Measurements from ENCODE around the gene MEG3. TPM values are rescaled to one million over a fixed set of nuclear protein-coding genes. Genes with fewer than 3 reads are reported as not detected.

Gene MEG3
- total RNA-seq, 4 donors from 2014 or later: 101 to 177 (median 167) TPM

DNA sequence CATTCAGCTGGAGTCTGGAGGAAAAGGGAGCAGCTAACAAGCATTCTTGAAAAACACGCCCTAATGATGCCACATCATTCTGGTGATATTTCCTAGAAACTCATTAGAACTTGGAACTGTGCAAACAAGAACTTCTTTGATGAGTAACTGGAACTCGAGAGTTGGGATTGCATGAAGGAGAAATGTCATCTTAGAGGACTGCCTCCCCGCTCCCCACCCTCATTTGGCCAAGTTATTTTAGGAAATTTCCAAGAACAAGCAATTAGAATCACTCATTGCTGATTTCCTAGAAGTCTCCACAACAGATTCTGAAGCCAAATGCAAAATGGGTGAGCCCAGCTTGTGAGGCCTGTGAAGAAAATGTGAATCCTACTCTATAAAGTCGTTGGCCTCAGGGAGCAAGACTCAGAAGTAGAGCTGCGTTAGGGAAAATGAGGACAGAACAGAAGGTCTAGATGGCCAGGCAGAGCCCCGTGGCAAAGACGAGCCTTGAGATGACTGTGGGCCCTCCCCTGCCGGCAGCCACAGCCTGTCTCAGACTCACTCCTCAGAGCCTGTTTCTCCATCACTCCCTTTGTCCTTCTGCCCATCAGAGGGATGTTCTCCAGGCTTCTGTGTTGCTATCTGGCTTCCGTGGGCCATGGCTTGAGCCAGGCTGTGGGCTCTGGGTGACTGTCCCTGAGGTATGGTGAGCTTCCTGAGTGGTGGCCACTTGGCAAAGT, 39.2 kb downstream of the MEG3 start:
- peaks cover 0 to 15% (median 0%) of the 10 kb centered on the region in 4 donors for H3K4me1 ChIP-seq
- no peaks in the 10 kb centered on the region for H3K9me3 ChIP-seq
- H3K4me3 ChIP-seq: no peak overlapping the region
- no peak for DNase-seq (ENCODE audit: low spot score in 2 of 2)
- TF ChIP-seq CTCF (IDR thresholded peaks at IDR 0.05) (no peak), POLR2A (IDR thresholded peaks at IDR 0.05) (no peak), EP300 (IDR thresholded peaks at IDR 0.05) (no peak)
- H3K36me3 ChIP-seq: no peaks in the 10 kb centered on the region
- no peak overlapping the region for H3K27ac ChIP-seq
- WGBS, 2 donors: 33 to 43% methylated on average over 9 of the region's 9 CpGs
- H3K27me3 ChIP-seq: no peaks in the 10 kb centered on the region

DNA sequence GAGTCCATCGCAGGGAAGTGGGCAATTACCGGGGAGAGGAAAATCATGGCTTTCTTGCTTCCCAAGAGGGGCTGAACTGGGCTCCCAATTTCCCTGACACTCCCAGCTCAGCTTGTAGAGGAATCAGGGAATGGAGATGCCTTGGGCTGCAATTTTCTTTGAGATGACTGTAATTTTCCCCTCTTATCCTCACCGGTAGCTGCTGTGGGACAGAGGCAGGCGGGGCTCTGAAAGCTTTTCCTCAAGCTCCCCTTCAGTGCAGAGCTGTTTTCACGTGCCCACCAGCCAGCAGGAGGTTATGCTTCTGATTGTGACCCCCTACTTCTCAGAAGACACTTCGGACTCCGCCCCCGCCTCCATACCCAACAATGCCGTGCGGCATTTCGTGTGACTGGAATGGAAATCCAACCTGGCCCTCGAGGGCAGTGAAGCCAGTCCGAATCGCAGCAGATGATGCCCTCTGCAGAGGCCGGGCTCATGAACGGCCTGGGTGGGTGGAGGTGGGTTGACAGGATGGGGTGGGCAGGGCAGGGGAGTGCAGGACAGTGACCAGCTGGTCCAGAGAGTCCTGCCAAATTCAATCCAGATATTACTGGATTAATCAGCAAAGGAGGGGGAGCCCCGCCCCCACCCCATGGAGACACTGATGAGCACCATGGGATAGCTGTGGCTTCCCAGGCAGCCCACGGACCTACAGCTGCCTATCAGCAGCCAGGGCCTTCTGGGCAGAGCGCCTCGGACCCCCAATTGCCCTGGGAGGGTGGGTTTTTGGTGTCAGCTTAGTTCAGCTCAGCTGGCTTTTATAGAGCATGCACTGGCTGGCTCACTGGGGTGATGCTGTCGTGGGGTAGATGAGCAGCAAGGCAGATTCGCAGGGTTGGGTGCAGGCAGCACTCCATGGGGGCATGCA, 40.0 kb downstream of the MEG3 start:
- H3K9me3 ChIP-seq: no peaks in the 10 kb centered on the region
- no peaks in the 10 kb centered on the region for H3K27me3 ChIP-seq
- WGBS, 2 donors: 84 to 85% methylated on average over 21 to 22 of the region's 22 CpGs
- no peak for DNase-seq (ENCODE audit: low spot score in 2 of 2)
- no peak overlapping the region for H3K4me3 ChIP-seq
- H3K4me1 ChIP-seq: peaks cover 0 to 15% (median 0%) of the 10 kb centered on the region in 4 donors
- H3K27ac ChIP-seq: no peak overlapping the region
- TF ChIP-seq EP300 (IDR thresholded peaks at IDR 0.05) (no peak), CTCF (IDR thresholded peaks at IDR 0.05) (no peak), POLR2A (IDR thresholded peaks at IDR 0.05) (no peak)
- no peaks in the 10 kb centered on the region for H3K36me3 ChIP-seq

GRCh38 chr14:100866666-100867630, 41.0 kb downstream of the MEG3 start:
- 84 to 86% methylated on average over 13 to 18 of the region's 18 CpGs for WGBS, 2 donors
- no peaks in the 10 kb centered on the region for H3K27me3 ChIP-seq
- no peak overlapping the region for H3K27ac ChIP-seq
- H3K4me1 ChIP-seq: peaks cover 0 to 15% (median 0%) of the 10 kb centered on the region in 4 donors
- no peaks in the 10 kb centered on the region for H3K9me3 ChIP-seq
- no peak overlapping the region for H3K4me3 ChIP-seq
- H3K36me3 ChIP-seq: no peaks in the 10 kb centered on the region
- no peak for TF ChIP-seq CTCF (IDR thresholded peaks at IDR 0.05)
- TF ChIP-seq EP300 (IDR thresholded peaks at IDR 0.05): no peak
- no peak for TF ChIP-seq POLR2A (IDR thresholded peaks at IDR 0.05)
- no peak for DNase-seq (ENCODE audit: low spot score in 2 of 2)

GRCh38 chr14:100867631-100868315, 41.9 kb downstream of the MEG3 start:
- H3K4me3 ChIP-seq: no peak overlapping the region
- H3K27ac ChIP-seq: no peak overlapping the region
- no peak for DNase-seq (ENCODE audit: low spot score in 2 of 2)
- no peaks in the 10 kb centered on the region for H3K36me3 ChIP-seq
- 88 to 93% methylated on average over 11 to 13 of the region's 13 CpGs for WGBS, 2 donors
- no peaks in the 10 kb centered on the region for H3K27me3 ChIP-seq
- no peak for TF ChIP-seq EP300 (IDR thresholded peaks at IDR 0.05)
- no peak for TF ChIP-seq CTCF (IDR thresholded peaks at IDR 0.05)
- TF ChIP-seq POLR2A (IDR thresholded peaks at IDR 0.05): no peak
- H3K4me1 ChIP-seq: peaks cover 0 to 15% (median 0%) of the 10 kb centered on the region in 4 donors
- no peaks in the 10 kb centered on the region for H3K9me3 ChIP-seq

Measured in tibial nerve (tissue), 4 donors.